ENCODE data around the gene CBX7.

CBX7 gene

DNA sequence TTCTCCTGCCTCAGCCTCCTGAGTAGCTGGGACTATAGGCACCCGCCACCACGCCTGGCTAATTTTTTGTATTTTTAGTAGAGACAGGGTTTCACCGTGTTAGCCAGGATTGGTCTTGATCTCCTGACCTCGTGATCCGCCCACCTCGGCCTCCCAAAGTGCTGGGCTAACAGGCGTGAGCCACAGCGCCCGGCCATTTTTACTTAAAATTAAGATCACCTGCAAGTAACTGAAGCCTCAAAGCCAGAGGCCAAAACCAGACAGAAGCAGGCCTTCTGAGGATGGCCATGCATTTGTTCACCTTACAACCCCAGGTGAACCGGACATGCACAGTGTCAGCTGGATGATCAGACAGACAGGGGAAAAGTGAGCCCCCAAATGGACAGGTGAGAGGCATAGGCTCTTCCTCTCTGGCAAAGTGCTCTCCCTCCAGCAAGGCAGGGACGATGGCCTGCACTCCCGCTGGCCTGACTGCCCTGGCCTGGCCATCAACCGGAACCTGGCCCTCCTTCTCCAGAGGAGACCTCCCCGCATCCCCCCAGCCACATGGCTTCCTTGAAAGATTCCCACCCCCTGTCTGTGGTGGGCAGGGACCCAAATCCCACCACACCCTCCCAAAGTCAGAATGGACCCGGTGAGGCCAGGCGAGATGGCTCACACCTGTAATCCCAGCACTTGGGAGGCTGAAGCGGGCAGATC is 29.6 kb downstream of the CBX7 start:
- DNase-seq, result no peak

DNA sequence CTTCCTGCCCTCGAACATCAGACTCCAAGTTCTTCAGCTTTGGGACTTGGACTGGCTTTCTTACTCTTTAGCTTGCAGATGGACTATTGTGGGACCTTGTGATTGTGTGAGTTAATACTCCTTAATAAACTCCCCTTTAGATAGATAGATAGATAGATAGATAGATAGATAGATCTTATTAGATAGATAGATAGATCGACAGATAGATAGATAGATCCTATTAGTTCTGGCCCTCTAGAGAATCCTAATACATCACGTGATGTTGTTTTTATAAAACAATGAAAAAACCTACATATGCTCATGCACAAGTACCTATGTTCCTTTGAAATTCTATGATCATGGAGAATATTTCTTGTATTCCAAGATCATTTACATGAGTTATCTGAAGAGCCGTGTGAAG is 31.5 kb downstream of the CBX7 start:
- no peak for DNase-seq

DNA sequence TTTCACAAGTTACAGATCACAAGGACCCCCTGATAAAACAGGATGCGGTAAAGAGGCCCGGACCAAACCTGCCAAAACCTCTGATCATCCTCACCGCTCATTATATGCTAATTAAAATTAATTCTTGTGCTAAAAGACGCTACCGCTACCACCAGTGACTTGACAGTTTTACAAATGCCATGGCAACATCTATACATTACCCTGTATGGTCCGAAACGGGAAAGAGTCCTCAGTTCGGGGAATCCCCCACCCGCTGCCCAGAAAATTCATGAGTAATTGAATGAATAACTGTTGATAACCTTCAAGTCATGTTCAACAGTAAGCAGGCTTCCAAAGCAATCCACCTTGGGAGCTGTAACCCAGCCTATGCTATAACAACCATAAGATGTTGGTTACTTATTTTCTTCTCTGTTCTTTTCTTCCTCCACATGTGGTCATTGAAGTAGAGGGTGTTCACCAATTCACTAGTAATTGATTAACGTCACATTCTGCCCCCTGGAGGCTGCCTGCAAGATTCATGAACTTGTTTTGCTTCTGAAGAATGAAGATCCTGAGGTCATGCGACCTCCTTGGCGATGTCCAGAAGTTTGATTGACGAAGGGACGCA is 34.8 kb downstream of the CBX7 start:
- DNase-seq, result peak; percentile 68

DNA sequence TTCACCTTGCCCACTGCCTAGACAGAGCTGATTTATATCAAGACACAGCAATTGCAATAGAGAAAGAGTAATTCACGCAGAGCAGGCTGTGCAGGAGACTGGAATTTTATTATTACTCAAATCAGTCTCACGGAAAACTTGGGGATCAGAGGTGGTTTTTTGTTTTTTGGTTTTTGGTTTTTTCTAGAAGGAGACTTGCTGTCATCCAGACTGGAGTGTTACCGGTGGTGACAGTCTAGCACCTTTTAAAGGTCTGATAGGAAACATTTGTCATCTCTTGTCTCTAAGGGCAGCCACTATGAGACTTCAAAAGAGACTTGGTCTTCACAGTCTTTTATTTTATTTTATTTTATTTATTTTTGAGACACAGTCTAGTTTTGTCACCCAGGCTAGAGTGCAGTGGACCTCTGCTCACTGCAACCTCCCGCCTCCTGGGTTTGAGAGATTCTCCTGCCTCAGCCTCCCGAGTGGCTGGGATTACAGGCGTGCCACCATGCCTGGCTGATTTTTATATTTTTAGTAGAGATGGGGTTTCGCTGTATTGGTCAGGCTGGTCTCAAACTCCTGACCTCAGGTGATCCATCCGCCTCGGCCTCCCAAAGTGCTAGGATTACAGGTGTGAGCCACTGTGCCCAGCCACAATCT is 36.4 kb downstream of the CBX7 start:
- DNase-seq, result no peak

DNA sequence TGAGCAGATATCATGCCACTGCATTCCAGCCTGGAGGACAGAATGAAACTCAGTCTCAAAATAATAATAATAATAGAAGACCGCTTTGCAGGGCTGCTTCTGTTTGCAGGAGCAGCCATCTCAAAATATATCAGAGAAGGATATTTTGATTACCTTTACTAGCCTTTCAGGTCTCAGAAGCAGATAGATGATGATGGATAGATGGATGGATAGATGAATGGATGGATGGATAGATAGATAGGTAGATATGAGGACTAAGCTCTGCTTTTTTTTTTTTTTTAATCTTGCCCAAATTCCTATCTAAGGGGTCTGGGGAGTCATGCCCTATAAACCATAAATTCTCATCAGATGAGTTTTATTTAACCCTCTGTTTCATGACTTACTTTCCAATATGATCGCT is 36.9 kb downstream of the CBX7 start:
- no peak for DNase-seq

DNA sequence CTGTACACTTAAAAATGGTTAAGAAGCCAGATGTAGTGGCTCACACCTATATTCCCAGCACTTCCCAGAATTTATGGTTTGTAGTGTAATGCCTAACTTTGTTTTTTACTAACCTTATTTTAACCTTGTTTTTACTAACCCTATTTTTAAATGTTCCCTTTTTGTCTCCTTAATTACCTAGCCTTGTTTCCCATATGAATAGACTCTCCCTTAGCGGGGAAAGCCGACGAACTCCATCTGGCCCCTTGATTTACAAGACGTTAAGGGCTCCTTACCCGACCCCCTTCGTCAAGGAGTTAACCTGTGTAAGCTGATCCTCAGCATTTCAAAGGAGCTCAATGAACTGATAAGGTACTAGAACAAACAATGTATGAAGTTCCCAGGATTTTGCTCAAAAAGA is 38.4 kb downstream of the CBX7 start:
- DNase-seq, result no peak

DNA sequence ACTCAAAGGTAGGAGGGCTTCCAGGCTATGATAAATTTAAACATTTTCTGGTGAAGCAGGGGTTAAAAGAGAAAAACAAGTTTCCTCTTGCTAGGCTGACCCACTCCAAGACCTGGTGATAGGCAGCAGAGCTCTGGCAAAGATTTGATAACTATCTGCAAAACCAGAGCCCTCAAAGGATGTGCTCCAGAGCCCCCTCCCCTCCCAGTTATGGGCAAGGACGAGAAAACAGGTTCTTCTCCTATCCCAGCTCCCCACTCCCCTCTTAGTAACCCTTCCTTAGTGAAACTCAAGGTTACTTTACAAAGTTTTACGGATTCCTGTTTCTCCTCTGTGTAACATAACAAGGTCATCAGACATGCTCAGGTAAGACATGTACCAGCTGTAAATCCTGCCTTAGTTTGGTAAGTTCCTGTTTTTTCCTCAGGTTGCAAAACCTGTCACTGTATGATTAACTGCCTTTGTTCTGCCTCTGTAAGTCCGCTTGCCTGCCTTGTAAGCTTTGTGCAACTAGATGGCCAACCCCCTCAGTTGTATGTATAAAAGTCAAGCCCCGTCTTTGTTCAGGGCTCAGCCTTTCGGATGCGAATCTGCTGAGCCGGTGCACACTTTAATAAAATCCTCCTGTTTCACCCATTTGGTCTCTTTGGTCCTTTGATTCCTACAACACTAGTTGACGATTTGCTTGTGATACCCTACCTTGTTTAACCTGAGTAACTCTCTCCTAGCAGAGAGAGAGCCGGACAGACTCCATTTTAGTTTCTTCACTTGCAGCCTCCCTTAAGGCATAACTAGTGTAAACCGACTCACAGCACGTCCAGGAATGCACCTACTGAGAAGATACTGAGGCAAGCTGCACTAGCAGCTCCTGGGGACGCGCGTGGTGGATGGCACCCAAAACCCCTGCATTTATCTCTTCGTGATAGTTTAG is 41.6 kb downstream of the CBX7 start:
- DNase-seq, result no peak

DNA sequence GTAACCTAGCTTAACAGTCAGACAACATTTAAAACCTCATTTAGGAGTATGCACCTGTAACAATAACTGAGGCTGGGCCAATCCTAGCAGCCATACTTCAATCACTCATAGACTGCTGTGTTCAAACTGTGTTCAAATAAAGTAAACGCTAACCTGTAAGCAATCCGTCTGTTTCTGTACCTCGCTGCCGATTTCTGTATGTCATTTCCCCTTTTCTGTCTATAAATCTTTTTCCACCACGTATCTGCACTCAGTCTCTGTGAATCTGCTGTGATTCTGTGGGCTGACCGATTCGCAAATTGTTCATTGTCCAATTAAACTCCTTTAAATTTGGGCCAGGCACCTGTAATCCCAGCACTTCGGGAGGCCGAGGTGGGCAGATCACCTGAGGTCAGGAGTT is 43.1 kb downstream of the CBX7 start:
- DNase-seq, result no peak

DNA sequence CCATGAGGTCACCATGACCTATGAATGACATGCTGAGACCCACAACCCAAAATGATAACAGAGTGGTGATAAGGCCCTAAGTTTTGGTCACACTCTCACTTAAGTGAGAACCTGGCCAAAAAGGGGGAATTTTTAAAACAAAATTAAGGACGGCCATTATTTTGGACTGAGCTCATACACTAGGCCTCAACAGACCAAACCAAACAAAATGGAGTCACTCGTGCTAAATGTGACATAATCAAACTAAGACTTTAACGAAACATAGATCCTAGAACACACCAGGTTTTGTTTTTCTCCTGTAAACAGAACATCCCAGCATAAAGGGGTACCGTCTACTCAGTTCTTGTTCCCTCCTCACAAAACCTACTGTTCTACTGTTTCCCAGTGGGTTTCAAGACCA is 44.0 kb downstream of the CBX7 start:
- DNase-seq, result no peak

DNA sequence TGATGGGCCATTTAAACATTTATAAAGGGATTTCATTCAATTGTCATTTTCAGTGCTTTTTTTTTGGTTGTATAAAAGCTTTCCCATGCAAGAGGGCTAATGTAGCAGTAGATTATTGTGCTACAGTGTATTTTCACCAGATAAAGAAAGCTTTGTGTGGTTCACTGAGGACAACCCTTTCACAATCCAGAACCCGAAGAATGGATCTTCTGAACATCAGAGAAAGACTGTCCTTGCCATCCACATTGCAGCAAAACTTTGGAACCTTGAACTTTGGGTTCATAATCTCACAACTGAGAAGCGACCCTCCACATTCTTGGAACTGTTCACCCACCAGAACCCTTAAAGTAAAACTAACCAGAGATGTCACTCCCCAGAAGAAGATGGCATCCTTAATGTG is 46.2 kb downstream of the CBX7 start:
- DNase-seq, result no peak

DNA sequence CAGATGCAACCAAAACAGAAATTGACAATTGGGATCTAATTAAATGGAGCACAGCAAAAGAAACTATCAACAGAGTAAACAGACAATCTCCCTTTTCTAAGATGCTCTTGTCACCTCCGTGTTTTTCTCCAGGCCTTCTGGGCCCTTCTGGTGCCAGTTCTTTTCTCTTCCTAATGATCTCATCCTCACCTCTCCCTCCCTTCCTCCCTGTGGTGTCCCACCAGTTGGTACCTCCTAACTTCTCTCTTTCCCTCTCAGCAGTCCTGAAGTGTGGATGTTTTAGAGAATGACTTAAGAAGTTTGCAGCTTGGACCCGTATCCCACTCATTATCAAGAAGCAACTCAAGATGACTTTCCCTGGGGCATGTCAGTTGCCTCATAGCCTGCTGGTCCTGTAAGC is 49.0 kb downstream of the CBX7 start:
- no peak for DNase-seq

DNA sequence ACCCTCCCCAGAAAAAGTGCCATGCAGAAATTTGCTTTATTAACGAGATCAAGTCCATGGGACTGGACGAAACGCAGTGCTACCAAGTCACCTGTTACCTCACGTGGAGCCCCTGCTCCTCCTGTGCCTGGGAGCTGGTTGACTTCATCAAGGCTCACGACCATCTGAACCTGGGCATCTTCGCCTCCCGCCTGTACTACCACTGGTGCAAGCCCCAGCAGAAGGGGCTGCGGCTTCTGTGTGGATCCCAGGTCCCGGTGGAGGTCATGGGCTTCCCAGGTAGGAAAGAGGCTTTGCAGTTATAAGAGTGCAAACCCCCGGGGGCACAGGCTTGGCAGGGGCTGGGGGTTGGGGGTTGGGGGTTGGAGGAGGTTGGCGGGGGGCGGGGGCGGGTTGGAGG is 51.3 kb downstream of the CBX7 start:
- DNase-seq, result no peak

DNA sequence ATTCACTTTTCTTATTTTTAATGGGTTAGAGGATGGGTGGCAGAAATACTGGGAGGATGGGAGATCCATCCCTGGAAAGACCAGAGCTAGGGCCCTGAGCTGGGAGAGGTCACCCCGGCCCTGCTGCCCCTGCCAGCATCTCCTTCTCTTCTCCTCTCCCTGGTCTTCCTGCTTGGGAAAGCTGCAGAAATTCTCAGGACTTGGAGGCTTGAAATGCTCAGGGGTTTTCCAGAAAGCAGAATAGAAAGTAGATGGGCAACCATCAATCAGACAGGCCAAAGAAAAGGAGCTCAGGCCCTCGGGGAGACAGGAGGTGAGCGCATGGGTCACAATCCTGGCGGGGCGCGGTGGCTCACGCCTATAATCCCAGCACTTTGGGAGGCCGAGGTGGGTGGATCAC is 53.9 kb downstream of the CBX7 start:
- no peak for DNase-seq

DNA sequence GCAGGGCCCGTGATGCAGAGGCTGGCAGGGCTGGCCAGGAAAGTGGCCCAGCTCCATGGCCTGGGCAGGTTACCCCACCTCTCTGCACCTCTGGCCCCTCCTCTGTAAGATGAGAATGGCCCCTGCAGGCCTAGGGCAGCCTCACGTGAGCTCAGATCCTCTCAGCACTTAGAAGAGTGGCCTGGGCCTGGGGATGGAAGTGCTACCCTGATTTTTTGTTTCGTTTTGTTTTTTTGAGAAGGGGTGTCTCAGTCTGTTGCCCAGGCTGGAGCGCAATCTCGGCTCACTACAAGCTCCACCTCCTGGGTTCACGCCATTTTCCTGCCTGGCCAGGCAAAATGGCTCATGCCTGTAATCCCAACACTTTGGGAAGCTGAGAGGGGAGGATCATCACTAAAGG is 54.5 kb downstream of the CBX7 start:
- DNase-seq, result no peak

DNA sequence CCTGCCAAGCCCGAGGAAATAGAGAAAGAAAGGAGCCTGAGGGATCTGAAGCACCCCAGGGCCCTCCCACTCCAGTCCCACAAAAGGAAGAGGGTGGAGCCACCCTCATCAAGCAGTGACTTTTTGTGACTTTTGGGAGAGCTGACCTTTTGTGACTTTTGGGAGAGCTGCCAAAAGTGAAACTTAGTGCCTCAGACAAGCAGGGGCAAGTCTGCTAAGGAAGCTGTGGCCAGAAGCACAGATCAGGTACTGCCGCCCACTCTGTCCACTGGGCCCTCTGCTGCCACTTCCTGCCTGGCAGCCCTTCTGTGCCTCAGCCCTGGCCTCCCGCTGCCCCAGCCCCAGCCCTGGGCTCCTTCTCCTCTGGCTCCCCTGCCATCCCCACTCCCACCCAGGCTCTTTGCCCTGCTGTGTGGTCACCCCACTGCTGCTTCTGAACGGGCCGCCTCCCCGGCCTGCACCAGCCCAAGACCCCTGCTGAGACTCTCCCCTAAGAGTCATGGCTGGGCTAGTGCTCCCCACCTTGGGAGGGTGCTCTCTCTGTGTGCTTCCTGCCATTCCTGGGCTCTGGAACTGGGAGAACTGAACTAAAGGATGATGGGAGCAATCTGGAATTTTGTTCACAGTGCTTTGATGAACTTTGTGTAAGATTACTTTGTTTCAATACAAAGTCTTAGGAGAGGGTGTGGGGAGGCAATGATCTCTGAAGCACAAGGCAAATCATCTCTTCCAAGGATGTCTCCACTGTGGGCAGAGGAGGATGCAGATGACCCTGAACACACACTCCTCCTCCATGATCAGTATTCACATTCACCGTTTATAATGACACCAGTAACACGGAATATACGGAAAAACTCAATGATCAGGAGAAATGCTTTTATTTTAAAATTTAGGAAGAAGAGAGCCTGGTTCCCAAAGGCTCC is 55.1 kb downstream of the CBX7 start, which contains the start of gene APOBEC3H:
Gene APOBEC3H (plus strand): TSS at position 147 of the 923 bp plus-strand sequence. CDS start 3,035 bp downstream, outside the sequence.
- DNase-seq, result no peak

DNA sequence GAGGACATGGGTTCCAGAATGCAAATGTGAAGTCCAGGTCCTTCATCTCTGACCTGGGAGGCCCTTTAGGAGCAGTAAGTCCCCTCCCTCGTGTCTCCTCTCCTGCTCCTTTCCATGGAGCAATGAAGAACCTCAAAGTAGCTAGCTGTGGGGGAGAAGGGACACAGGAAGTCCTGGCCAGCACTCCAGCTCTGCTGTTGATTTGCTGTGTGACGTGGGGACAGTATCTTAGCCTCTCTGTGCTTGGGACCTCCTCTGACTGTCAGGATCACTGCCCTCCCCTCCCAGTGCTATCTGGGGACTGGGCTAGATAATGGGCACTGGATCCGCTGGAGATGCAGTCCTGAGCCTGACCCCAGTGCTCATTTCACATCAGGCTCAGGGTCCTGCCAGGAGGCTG is 56.5 kb downstream of the CBX7 start:
- no peak for DNase-seq

DNA sequence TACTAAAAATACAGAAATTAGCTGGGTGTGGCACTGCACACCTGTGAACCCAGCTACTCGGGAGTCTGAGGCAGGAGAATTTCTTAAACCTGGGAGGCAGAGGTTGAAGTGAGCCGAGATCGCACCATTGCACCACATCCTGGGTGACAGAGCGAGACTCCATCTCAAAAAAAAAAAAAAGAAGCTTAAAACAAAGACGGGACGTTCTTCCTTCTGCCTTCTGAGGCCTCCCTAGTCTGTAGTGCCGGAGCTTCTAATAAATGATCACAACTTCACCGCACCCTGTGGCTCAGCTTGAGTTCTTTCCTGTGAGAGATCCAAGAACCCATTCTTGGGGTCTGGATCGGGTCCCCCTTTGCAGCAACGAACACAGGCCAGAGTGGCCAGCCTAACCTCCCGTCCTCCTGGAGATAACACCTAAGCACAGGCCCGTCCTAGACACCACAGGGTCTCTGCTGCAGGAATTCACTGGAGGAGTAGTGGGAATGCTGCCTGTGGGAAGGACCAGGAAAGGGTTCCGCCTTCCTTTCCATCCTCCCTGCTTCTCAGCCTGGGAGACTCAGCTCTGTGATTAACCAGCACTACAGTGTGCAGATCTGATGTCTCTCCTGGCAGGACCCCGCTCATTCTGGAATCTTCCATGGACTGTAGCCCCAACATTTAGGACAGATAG is 57.6 kb downstream of the CBX7 start:
- no peak for DNase-seq

DNA sequence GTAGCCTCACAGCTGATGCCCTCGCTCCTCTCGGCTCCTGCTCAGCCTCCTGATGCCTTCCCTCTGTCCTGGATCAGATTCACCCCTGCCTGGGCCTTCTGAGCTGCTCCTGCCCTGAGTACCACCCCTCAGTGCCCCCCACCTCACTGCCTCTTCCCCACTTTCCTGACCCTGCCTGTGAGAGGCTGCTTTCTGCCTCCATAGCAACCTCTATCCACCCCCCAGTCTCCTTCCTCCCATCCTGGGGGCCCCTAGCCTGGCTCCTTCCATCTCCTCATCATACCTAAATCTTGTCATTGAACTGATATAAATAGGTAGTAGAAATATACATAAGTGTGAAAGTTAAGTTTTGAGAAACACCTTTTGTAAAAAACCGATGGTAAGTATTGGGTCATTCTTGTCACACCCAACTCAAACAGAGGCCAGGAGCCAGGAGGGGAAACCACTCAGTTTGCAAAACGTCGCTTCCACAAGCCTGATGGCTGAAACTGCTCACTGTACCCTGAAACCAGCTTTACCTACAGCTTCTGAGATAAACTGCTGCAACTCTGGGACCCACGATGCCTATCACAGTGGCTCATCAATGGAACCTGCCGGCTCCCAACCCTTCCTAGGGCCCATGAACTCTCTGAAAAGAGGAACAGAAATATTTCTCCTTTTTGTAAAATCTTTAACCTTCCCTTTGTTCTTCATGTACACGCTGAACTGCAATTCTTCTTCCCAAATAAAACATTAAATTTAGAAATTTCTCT is 60.2 kb downstream of the CBX7 start:
- no peak for DNase-seq

DNA sequence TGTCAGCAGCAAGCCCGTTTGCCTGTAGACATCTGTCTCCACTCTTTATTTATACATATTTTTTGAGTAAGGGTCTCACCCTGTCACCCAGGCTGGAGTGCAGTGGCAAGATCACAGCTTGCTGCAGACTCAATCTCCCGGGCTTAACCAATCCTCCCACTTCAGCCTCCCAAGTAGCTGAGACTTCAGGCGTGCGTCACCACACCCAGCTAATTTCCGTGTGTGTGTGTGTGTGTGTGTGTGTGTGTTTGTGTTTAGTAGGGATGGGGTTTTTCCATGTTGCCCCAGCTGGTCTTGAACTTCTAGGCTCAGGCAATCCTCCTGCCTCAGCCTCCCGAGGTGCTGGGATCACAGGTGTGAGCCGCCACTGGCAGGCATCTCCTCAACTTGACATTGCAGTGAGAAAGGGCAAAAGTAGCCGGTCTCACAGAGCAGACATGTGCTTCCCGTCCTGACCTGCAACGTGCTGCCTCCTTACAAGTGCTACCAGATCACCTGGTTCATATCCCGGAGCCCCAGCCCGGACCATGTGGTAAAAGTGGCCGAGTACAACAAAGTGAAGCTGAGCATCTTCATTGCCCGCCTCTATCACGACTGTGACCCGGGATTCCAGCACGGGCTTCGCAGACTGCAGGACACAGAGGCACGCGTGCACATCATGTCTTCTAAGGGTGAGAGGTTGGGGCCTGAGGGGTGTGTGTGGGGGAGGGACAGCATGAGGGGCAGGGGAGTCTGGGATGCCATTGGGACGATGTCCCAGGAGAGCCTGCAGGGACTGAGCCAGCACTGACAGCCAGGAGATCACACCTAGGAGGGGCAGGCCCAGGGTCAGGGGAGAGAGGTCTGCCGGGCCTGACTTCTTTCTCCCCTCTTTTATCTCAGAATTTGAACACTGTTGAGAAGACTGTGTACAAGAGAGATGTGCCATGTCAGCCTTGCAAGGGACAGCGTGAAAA is 61.1 kb downstream of the CBX7 start:
- peak in 1 of 2 experiments; percentile 25 for DNase-seq

Measured in activated CD4-positive, alpha-beta T cell treated with anti-CD3 and anti-CD28 coated beads, Interleukin-2, amount 50 U/mL, for 4 hours (primary cell).